Breast epithelium (tissue), 3 donors: ENCODE measurements around the gene ENHO.

Experiments used
- POLR2AphosphoS5 ChIP-seq, 3 donors: sonication (generic); formaldehyde crosslinking; IDR thresholded peaks; one replicate each; pipeline ENCODE4 v1.6.1; 2017; ENCODE audit warnings: antibody characterized with exemption in 3 of 3
- TF ChIP-seq, protein P1 (sequence below), 3 donors: fragments of 450-650 bp; IDR thresholded peaks; one replicate each; pipeline ENCODE4 v1.5.1; 2016 to 2017; ENCODE audit warnings: antibody characterized with exemption in 3 of 3, mild to moderate bottlenecking in 3 of 3, moderate library complexity in 3 of 3

DNA sequence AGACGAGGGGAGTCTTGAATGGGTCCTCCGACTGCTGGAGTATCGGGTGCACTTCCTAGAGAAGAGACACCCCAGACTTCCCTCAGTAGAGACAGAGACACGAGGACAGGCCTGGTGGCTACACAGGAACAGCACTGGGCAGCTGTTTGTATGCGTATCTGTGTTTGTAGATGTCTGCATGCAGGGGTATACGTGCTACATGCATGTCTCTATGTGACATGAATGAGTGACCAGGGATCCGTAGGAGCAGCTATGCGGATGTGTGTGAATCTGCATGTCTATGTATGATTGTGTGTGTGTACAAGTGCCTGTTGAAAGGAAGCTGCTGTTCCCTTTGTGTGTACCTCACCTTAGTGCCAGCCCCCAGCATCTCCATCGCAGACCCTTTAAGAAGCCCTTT is 35.6 kb upstream of the ENHO start:
- TF ChIP-seq, protein P1, sequence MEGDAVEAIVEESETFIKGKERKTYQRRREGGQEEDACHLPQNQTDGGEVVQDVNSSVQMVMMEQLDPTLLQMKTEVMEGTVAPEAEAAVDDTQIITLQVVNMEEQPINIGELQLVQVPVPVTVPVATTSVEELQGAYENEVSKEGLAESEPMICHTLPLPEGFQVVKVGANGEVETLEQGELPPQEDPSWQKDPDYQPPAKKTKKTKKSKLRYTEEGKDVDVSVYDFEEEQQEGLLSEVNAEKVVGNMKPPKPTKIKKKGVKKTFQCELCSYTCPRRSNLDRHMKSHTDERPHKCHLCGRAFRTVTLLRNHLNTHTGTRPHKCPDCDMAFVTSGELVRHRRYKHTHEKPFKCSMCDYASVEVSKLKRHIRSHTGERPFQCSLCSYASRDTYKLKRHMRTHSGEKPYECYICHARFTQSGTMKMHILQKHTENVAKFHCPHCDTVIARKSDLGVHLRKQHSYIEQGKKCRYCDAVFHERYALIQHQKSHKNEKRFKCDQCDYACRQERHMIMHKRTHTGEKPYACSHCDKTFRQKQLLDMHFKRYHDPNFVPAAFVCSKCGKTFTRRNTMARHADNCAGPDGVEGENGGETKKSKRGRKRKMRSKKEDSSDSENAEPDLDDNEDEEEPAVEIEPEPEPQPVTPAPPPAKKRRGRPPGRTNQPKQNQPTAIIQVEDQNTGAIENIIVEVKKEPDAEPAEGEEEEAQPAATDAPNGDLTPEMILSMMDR (IDR thresholded peaks at IDR 0.05), result no peak
- TF ChIP-seq POLR2AphosphoS5 (IDR thresholded peaks at IDR 0.05), result no peak
